H9 (cell line): Measurements from ENCODE around the gene RNF175. TPM values are rescaled to one million over a fixed set of nuclear protein-coding genes. Genes with fewer than 3 reads are reported as not detected.
A peak's percentile ranks its signal among the peaks of the same experiment; 100 is the strongest.

Source experiments
- DNase-seq: peaks from one replicate; pipeline ENCODE4 v3.0.0-alpha.2; 2017
- H2AFZ ChIP-seq: one replicate; pipeline ENCODE4 v1.6.1; 2013; ENCODE audit warnings: mild to moderate bottlenecking, low read length, control low read depth, moderate library complexity
- H2AK5ac ChIP-seq: 2 replicates; pipeline ENCODE4 v1.6.1; 2013; ENCODE audit warnings: low read length, control low read depth, mixed read lengths; ENCODE audit not compliant: insufficient read length
- H2BK120ac ChIP-seq: one replicate; pipeline ENCODE4 v1.6.1; 2013; ENCODE audit warnings: low read depth, mild to moderate bottlenecking, low read length, control low read depth, inconsistent platforms; ENCODE audit not compliant: poor library complexity, severe bottlenecking
- H2BK12ac ChIP-seq: 2 replicates; pipeline ENCODE4 v1.6.1; 2013; ENCODE audit warnings: low read length, control low read depth, mixed read lengths, low read depth; ENCODE audit not compliant: insufficient read length
- H2BK15ac ChIP-seq: 2 replicates; pipeline ENCODE4 v1.6.1; 2013; ENCODE audit warnings: low read depth, low read length, control low read depth
- H2BK20ac ChIP-seq: one replicate; pipeline ENCODE4 v1.6.1; 2013; ENCODE audit warnings: low read depth, mild to moderate bottlenecking, low read length, control low read depth, inconsistent platforms; ENCODE audit not compliant: poor library complexity, severe bottlenecking
- H2BK5ac ChIP-seq: 2 replicates; pipeline ENCODE4 v1.6.1; 2013; ENCODE audit warnings: low read length, control low read depth, mixed read lengths; ENCODE audit not compliant: insufficient read length
- H3K14ac ChIP-seq: 2 replicates; pipeline ENCODE4 v1.6.1; 2013; ENCODE audit warnings: low read length, control low read depth; ENCODE audit not compliant: insufficient read depth
- H3K18ac ChIP-seq: 2 replicates; pipeline ENCODE4 v1.6.1; 2013; ENCODE audit warnings: low read depth, mild to moderate bottlenecking, mixed read lengths, low read length, control low read depth; ENCODE audit not compliant: insufficient read length
- H3K23ac ChIP-seq: 2 replicates; pipeline ENCODE4 v1.6.1; 2013; ENCODE audit warnings: low read length, control low read depth, mixed read lengths, low read depth; ENCODE audit not compliant: insufficient read length
- H3K23me2 ChIP-seq: 2 replicates; pipeline ENCODE4 v1.6.1; 2013; ENCODE audit warnings: low read depth, mild to moderate bottlenecking, mixed read lengths, low read length, control low read depth; ENCODE audit not compliant: insufficient read length, poor library complexity, severe bottlenecking
- H3K27ac ChIP-seq: 2 replicates; pipeline ENCODE4 v1.5.1; 2013; ENCODE audit warnings: low read length, control low read depth, mixed read lengths, low read depth; ENCODE audit not compliant: insufficient read length
- H3K27me3 ChIP-seq: 2 replicates; pipeline ENCODE4 v1.6.1; 2013; ENCODE audit warnings: low read length, control low read depth, inconsistent platforms; ENCODE audit not compliant: insufficient read depth
- H3K4ac ChIP-seq: 2 replicates; pipeline ENCODE4 v1.6.1; 2013; ENCODE audit warnings: low read depth, mild to moderate bottlenecking, control low read depth, inconsistent platforms, low read length, moderate library complexity
- H3K4me1 ChIP-seq: 2 replicates; pipeline ENCODE4 v1.6.1; 2013; ENCODE audit warnings: low read length, control low read depth, inconsistent platforms; ENCODE audit not compliant: insufficient read depth
- H3K4me2 ChIP-seq: 2 replicates; pipeline ENCODE4 v1.6.1; 2013; ENCODE audit warnings: low read length, control low read depth, mixed read lengths; ENCODE audit not compliant: insufficient read length, insufficient read depth
- H3K56ac ChIP-seq: 2 replicates; pipeline ENCODE4 v1.6.1; 2013; ENCODE audit warnings: low read depth, mild to moderate bottlenecking, mixed read lengths, low read length, control low read depth; ENCODE audit not compliant: insufficient read length
- H3K79me1 ChIP-seq: 2 replicates; pipeline ENCODE4 v1.6.1; 2013; ENCODE audit warnings: low read depth, mild to moderate bottlenecking, moderate library complexity, low read length, control low read depth, inconsistent platforms; ENCODE audit not compliant: insufficient read depth, poor library complexity, severe bottlenecking
- H3K79me2 ChIP-seq: 2 replicates; pipeline ENCODE4 v1.6.1; 2013; ENCODE audit warnings: low read length, control low read depth, inconsistent platforms; ENCODE audit not compliant: insufficient read depth
- H3K9ac ChIP-seq: 2 replicates; pipeline ENCODE4 v1.6.1; 2013; ENCODE audit warnings: low read length, control low read depth, mixed read lengths; ENCODE audit not compliant: insufficient read length; ENCODE audit errors: extremely low read depth
- H3K9me3 ChIP-seq: one replicate; pipeline ENCODE4 v1.6.1; 2013; ENCODE audit warnings: low read depth, low read length, inconsistent platforms; ENCODE audit not compliant: control insufficient read depth
- H3T11ph ChIP-seq: one replicate; pipeline ENCODE4 v1.6.1; 2013; ENCODE audit warnings: mild to moderate bottlenecking, low read length, control low read depth, inconsistent platforms
- H4K20me1 ChIP-seq: one replicate; pipeline ENCODE4 v1.6.1; 2013; ENCODE audit not compliant: control insufficient read depth, insufficient read length, insufficient read depth
- H4K5ac ChIP-seq: 2 replicates; pipeline ENCODE4 v1.6.1; 2013; ENCODE audit warnings: low read depth, mild to moderate bottlenecking, mixed read lengths, low read length, control low read depth; ENCODE audit not compliant: insufficient read length
- H4K8ac ChIP-seq: replicated peaks from 2 replicates; pipeline ENCODE4 v1.6.1; 2013; ENCODE audit warnings: low read length, control low read depth, mixed read lengths, low read depth; ENCODE audit not compliant: insufficient read length
- H4K91ac ChIP-seq: 2 replicates; pipeline ENCODE4 v1.6.1; 2013; ENCODE audit warnings: low read depth, mild to moderate bottlenecking, moderate library complexity, mixed read lengths, low read length, control low read depth; ENCODE audit not compliant: insufficient read length
- H3K27ac Mint-ChIP-seq, 3 experiments: 2 replicates in 2 of 3; 3 replicates in 1 of 3; pipeline ENCODE4 v1.8.0; 2020 to 2021; ENCODE audit warnings: mixed read lengths in 3 of 3, mild to moderate bottlenecking in 1 of 3, moderate library complexity in 1 of 3
- H3K27me3 Mint-ChIP-seq: 2 replicates; pipeline ENCODE4 v1.8.0; 2021; ENCODE audit warnings: low read depth, mild to moderate bottlenecking, moderate library complexity, mixed read lengths
- H3K36me3 Mint-ChIP-seq, 3 experiments: 2 replicates in 2 of 3; 3 replicates in 1 of 3; pipeline ENCODE4 v1.8.0; 2020 to 2021; ENCODE audit warnings: low read depth in 3 of 3, mixed read lengths in 3 of 3; ENCODE audit not compliant: insufficient read depth in 1 of 3
- H3K4me1 Mint-ChIP-seq, 2 experiments: 2 replicates each; pipeline ENCODE4 v1.8.0; 2020; ENCODE audit warnings: mixed read lengths in 2 of 2
- H3K4me3 Mint-ChIP-seq, 2 experiments: 2 replicates in 1 of 2; 3 replicates in 1 of 2; pipeline ENCODE4 v1.8.0; 2020 to 2021; ENCODE audit warnings: mild to moderate bottlenecking in 2 of 2, mixed read lengths in 2 of 2, moderate library complexity in 1 of 2
- H3K9me3 Mint-ChIP-seq, 2 experiments: 2 replicates in 1 of 2; 3 replicates in 1 of 2; pipeline ENCODE4 v1.8.0; 2020; ENCODE audit warnings: mild to moderate bottlenecking in 2 of 2, mixed read lengths in 2 of 2, moderate library complexity in 1 of 2
- CTCF ChIP-seq: fragments of 200-600 bp; sonication (generic); conservative IDR thresholded peaks from 3 replicates; pipeline ENCODE4 v1.8.0; 2021; ENCODE audit warnings: antibody characterized with exemption, mild to moderate bottlenecking
- WGBS: extraction: QIAGEN DNeasy Blood & Tissue Kit; methylation state at CpG from one replicate; pipeline ENCODE4 v1.1.7; 2013; ENCODE audit warnings: missing lambda C conversion rate, low lambda C conversion rate, mixed read lengths; ENCODE audit not compliant: insufficient read length; ENCODE audit errors: extremely low coverage; 5-methylcytosine and 5-hydroxymethylcytosine counted together
- total RNA-seq: library from RNA; stranded (reverse); gene quantifications from 2 replicates; pipeline ENCODE4 v1.2.1, GENCODE V29; 2021

Gene RNF175
- total RNA-seq, 1 experiment from 2014 or later, result 4.3 TPM

- H3K23me2 ChIP-seq, result peaks cover 3% of the 10 kb centered on the region
- no peak overlapping the region for H4K5ac ChIP-seq
- H3K27me3 ChIP-seq, result no peaks in the 10 kb centered on the region
- H3K79me1 ChIP-seq, result no peaks in the 10 kb centered on the region
- H2AFZ ChIP-seq, result no peak overlapping the region
- H3K27me3 Mint-ChIP-seq, result peaks cover 20% of the 10 kb centered on the region
- H2AK5ac ChIP-seq, result no peak overlapping the region
- no peak overlapping the region for H2BK15ac ChIP-seq
- no peaks in the 10 kb centered on the region for H4K20me1 ChIP-seq
- no peak overlapping the region for H3K14ac ChIP-seq
- H3K4me1 Mint-ChIP-seq, result peaks cover 19 to 22% of the 10 kb centered on the region in 2 experiments
- no peak overlapping the region for H3K9ac ChIP-seq
- no peak overlapping the region for H2BK20ac ChIP-seq
- H3K4ac ChIP-seq, result no peak overlapping the region
- H3K4me3 Mint-ChIP-seq, result no peak overlapping the region
- WGBS, result no CpG with 5 or more reads among the region's 5 CpGs
- H4K91ac ChIP-seq, result no peak overlapping the region
- H2BK120ac ChIP-seq, result no peak overlapping the region
- H3K36me3 Mint-ChIP-seq, result no peaks in the 10 kb centered on the region
- no peaks in the 10 kb centered on the region for H3K9me3 Mint-ChIP-seq
- no peaks in the 10 kb centered on the region; the same call in 1 of the 2 replicates for H3K4me1 ChIP-seq
- H3K4me2 ChIP-seq, result no peak overlapping the region
- no peak for DNase-seq
- no peak overlapping the region for H3K56ac ChIP-seq
- no peak overlapping the region for H3K23ac ChIP-seq
- no peak overlapping the region for H3T11ph ChIP-seq
- H2BK5ac ChIP-seq, result no peak overlapping the region
- no peak overlapping the region for H3K27ac ChIP-seq
- H2BK12ac ChIP-seq, result no peak overlapping the region
- TF ChIP-seq CTCF, result no peak
- no peaks in the 10 kb centered on the region for H3K79me2 ChIP-seq
- H3K18ac ChIP-seq, result no peak overlapping the region
- no peak overlapping the region for H4K8ac ChIP-seq
- H3K27ac Mint-ChIP-seq, result peak overlapping the region in 1 of 3 experiments; percentile 18; a peak in 1 of 7 replicates
- no peaks in the 10 kb centered on the region for H3K9me3 ChIP-seq
These were observed 5.0 kb upstream of the RNF175 start for GRCh38 chr4:153764601-153765368.
